HL-60 (cell line): ENCODE data around the gene SENP7.
A peak's percentile ranks its signal among the peaks of the same experiment; 100 is the strongest.
"Not testable (repeated sequence)": the region's sequence is repeated elsewhere in the genome, so short reads cannot be mapped to it uniquely, and the experiment has no call there.

ENCODE experiments used
- DNase-seq, 2 experiments: peaks; one replicate each; pipeline ENCODE4 v3.0.0-alpha.2; 2010 to 2020; ENCODE audit warnings: low read depth in 1 of 2, low spot score in 1 of 2
- H3K27ac ChIP-seq: fragments of 250-450 bp; sonication (Bioruptor Pico); replicated peaks from 2 replicates; pipeline ENCODE4 v1.5.1; 2020; ENCODE audit warnings: mild to moderate bottlenecking, moderate library complexity
- H3K27me3 ChIP-seq: fragments of 250-450 bp; sonication (Bioruptor Pico); 2 replicates; pipeline ENCODE4 v1.5.1; 2021; ENCODE audit warnings: mild to moderate bottlenecking, moderate library complexity; ENCODE audit not compliant: insufficient read depth, poor library complexity, severe bottlenecking
- H3K4me3 ChIP-seq: replicated peaks from 2 replicates; pipeline ENCODE4 v1.5.1; 2011; ENCODE audit warnings: mild to moderate bottlenecking, control low read depth, low read length; ENCODE audit not compliant: insufficient read depth
- CTCF ChIP-seq: IDR thresholded peaks from one replicate; pipeline ENCODE4 v1.5.1; 2011; ENCODE audit warnings: low read length, control low read depth, inconsistent platforms; ENCODE audit not compliant: insufficient read depth
- GABPA ChIP-seq: IDR thresholded peaks from 2 replicates; pipeline ENCODE4 v1.6.1; 2012; ENCODE audit warnings: low read depth
- POLR2AphosphoS5 ChIP-seq: IDR thresholded peaks from 2 replicates; pipeline ENCODE4 v1.6.1; 2012; ENCODE audit warnings: low read depth
- REST ChIP-seq: IDR thresholded peaks from 2 replicates; pipeline ENCODE4 v1.6.1; 2012; ENCODE audit warnings: low read depth; ENCODE audit not compliant: insufficient replicate concordance
- SPI1 ChIP-seq: IDR thresholded peaks from 2 replicates; pipeline ENCODE4 v1.6.1; 2012; ENCODE audit warnings: low read depth, mild to moderate bottlenecking, borderline replicate concordance

The SENP7 gene

GRCh38 chr3:101453961-101454360 lies 59.1 kb downstream of the SENP7 start:
- TF ChIP-seq SPI1 (no peak), REST (no peak), POLR2AphosphoS5 (no peak), GABPA (no peak), CTCF (no peak)
- DNase-seq, result no peak

GRCh38 chr3:101438641-101439040 lies 74.4 kb downstream of the SENP7 start:
- not testable (repeated sequence) for H3K4me3 ChIP-seq, H3K27me3 ChIP-seq, DNase-seq, H3K27ac ChIP-seq

More at GRCh38 chr3:101453961-101454360, 59.1 kb downstream of the SENP7 start:
- Histone ChIP-seq H3K4me3 (no peak overlapping the region), H3K27me3 (no peaks in the 10 kb centered on the region), H3K27ac (no peak overlapping the region)

- TF ChIP-seq CTCF (no peak), GABPA (no peak), REST (peak; percentile 82), SPI1 (no peak), POLR2AphosphoS5 (no peak)
- Histone ChIP-seq H3K27ac (no peak overlapping the region), H3K27me3 (no peaks in the 10 kb centered on the region), H3K4me3 (no peak overlapping the region)
- no peak for DNase-seq
Measured at GRCh38 chr3:101433652-101434051, 79.4 kb downstream of the SENP7 start.

GRCh38 chr3:101423984-101424888 lies 88.8 kb downstream of the SENP7 start:
- DNase-seq, result no peak
- no peak for TF ChIP-seq GABPA
- no peak for TF ChIP-seq SPI1
- no peak for TF ChIP-seq POLR2AphosphoS5
- no peak for TF ChIP-seq REST
- TF ChIP-seq CTCF, result no peak
- Histone ChIP-seq H3K4me3 (no peak overlapping the region), H3K27me3 (no peaks in the 10 kb centered on the region), H3K27ac (no peak overlapping the region)
